GM18508 (cell line): ENCODE results near the gene APBB2.

Source experiments
- ATAC-seq: cut with Tn5 transposase; IDR thresholded peaks from one replicate; pipeline ENCODE4 v1.9.1; 2021; ENCODE audit warnings: moderate number of reproducible peaks; ENCODE audit not compliant: insufficient read depth, unreplicated experiment

Gene APBB2

GRCh38 chr4:41196633-41197332 is 17.6 kb downstream of the APBB2 start:
- ATAC-seq, result no peak

- ATAC-seq, result no peak
Measured at GRCh38 chr4:41192136-41192535, 22.2 kb downstream of the APBB2 start.

GRCh38 chr4:41189666-41190065 is 24.7 kb downstream of the APBB2 start:
- ATAC-seq, result no peak

- peak; percentile 51 for ATAC-seq
Measured at GRCh38 chr4:41189076-41189475, 25.3 kb downstream of the APBB2 start.

GRCh38 chr4:41185614-41186592 is 28.4 kb downstream of the APBB2 start:
- ATAC-seq, result no peak

- ATAC-seq, result no peak
Measured at GRCh38 chr4:41184009-41184408, 30.3 kb downstream of the APBB2 start.

- no peak for ATAC-seq
Measured at GRCh38 chr4:41183021-41183553, 31.3 kb downstream of the APBB2 start.

- no peak for ATAC-seq
Measured at GRCh38 chr4:41181037-41181436, 33.3 kb downstream of the APBB2 start.

- no peak for ATAC-seq
Measured at GRCh38 chr4:41179498-41180195, 34.7 kb downstream of the APBB2 start.

- ATAC-seq, result no peak
Measured at GRCh38 chr4:41178372-41179370, 35.7 kb downstream of the APBB2 start.

- ATAC-seq, result no peak
Measured at GRCh38 chr4:41177016-41177415, 37.3 kb downstream of the APBB2 start.

GRCh38 chr4:41176340-41176739 is 38.0 kb downstream of the APBB2 start:
- ATAC-seq, result no peak

GRCh38 chr4:41175794-41176193 is 38.5 kb downstream of the APBB2 start:
- no peak for ATAC-seq

- no peak for ATAC-seq
Measured at GRCh38 chr4:41174444-41174843, 39.9 kb downstream of the APBB2 start.

- no peak for ATAC-seq
Measured at GRCh38 chr4:41172786-41173185, 41.6 kb downstream of the APBB2 start.

- ATAC-seq, result no peak
Measured at GRCh38 chr4:41169256-41169800, 45.0 kb downstream of the APBB2 start.

- no peak for ATAC-seq
Measured at GRCh38 chr4:41167191-41167590, 47.2 kb downstream of the APBB2 start.

GRCh38 chr4:41164405-41164804 is 49.9 kb downstream of the APBB2 start:
- ATAC-seq, result no peak

- no peak for ATAC-seq
Measured at GRCh38 chr4:41161355-41161754, 53.0 kb downstream of the APBB2 start.
